ENCODE measurements around the gene FNDC5. TPM values are rescaled to one million over a fixed set of nuclear protein-coding genes. Genes with fewer than 3 reads are reported as not detected.

The FNDC5 gene
- total and polyA plus RNA-seq, 2 of the 13 experiments (the other 11 are each of a cell fraction or from before 2014, with no cell fraction given), result 1.4 to 3.1 TPM

- TF ChIP-seq ZNF574 (CRISPR knock-in tag; IDR thresholded peaks at IDR 0.05), result peak; percentile 56; the same call in 1 of the 2 replicates
- no peak for TF ChIP-seq ZNF460 (CRISPR knock-in tag; IDR thresholded peaks at IDR 0.05; ENCODE audit: borderline replicate concordance)
- TF ChIP-seq ZNF737 (CRISPR knock-in tag; IDR thresholded peaks at IDR 0.05; ENCODE audit: borderline replicate concordance), result no peak
- TF ChIP-seq ZNF776 (CRISPR knock-in tag; IDR thresholded peaks at IDR 0.05), result no peak
- peak; percentile 28; the same call in 1 of the 2 replicates for TF ChIP-seq MAF1 (CRISPR knock-in tag; IDR thresholded peaks at IDR 0.05; ENCODE audit: borderline replicate concordance)
- no peak for TF ChIP-seq ISX (CRISPR knock-in tag; conservative IDR thresholded peaks at IDR 0.05)
- TF ChIP-seq SKIL (CRISPR knock-in tag; IDR thresholded peaks at IDR 0.05; ENCODE audit: borderline replicate concordance), result no peak
- no peak for TF ChIP-seq ZUFSP (CRISPR knock-in tag; IDR thresholded peaks at IDR 0.05; ENCODE audit: borderline replicate concordance)
- no peak for TF ChIP-seq ELF1 (CRISPR knock-in tag; IDR thresholded peaks at IDR 0.05)
- no peak for TF ChIP-seq POLR2AphosphoS5 (IDR thresholded peaks at IDR 0.05; ENCODE audit: low read depth, low read length)
- TF ChIP-seq KDM2A (CRISPR knock-in tag; IDR thresholded peaks at IDR 0.05; ENCODE audit: borderline replicate concordance, low read depth), result peak; percentile 71; the same call in 1 of the 2 replicates
- TF ChIP-seq IRF1 (CRISPR knock-in tag; IDR thresholded peaks at IDR 0.05; ENCODE audit: low read depth), result no peak
- no peak for TF ChIP-seq RERE (CRISPR knock-in tag; IDR thresholded peaks at IDR 0.05; ENCODE audit: low read depth)
- no peak for TF ChIP-seq TSC22D2 (CRISPR knock-in tag; IDR thresholded peaks at IDR 0.05; ENCODE audit: borderline replicate concordance)
Measured at GRCh38 chr1:32817815-32818786, 52.6 kb downstream of the FNDC5 start (continued).
